PC-9 (cell line): ENCODE data around the gene E2F1.

Experiments
- EZH2 ChIP-seq: fragments of 200-600 bp; sonication (generic); IDR thresholded peaks from 2 replicates; pipeline ENCODE4 v1.8.0; 2017; ENCODE audit warnings: antibody characterized with exemption, low read depth
- TF ChIP-seq, protein P1 (sequence below): fragments of 200-600 bp; sonication (generic); conservative IDR thresholded peaks from 2 replicates; pipeline ENCODE4 v1.6.1; 2017; ENCODE audit warnings: mixed run types, antibody characterized with exemption, mild to moderate bottlenecking, moderate library complexity

DNA sequence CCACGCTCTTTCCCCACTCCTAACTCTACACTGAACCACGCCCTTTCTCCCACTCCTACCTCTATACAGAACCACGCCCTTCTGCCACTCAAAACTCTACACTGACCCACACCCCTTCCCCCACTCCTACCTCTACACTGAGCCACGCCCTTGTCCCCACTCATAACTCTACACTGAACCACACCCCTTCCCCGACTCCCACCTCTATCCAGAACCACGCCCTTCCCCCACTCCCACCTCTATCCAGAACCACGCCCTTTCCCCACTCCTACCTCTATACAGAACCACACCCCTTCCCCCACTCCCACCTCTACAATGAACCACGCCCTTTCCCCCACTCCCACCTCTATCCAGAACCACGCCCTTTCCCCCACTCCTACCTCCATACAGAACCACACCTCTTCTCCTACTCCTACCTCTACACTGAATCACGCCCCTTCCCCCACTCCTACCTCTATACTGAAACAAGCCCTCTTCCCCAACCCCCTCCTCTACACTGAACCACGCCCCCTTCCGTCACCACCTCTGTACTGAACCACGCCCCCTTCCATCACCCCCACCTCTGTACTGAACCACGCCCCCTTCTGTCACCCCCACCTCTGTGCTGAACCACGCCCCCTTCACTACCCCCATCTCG is 23.8 kb upstream of the E2F1 start:
- TF ChIP-seq, protein P1, sequence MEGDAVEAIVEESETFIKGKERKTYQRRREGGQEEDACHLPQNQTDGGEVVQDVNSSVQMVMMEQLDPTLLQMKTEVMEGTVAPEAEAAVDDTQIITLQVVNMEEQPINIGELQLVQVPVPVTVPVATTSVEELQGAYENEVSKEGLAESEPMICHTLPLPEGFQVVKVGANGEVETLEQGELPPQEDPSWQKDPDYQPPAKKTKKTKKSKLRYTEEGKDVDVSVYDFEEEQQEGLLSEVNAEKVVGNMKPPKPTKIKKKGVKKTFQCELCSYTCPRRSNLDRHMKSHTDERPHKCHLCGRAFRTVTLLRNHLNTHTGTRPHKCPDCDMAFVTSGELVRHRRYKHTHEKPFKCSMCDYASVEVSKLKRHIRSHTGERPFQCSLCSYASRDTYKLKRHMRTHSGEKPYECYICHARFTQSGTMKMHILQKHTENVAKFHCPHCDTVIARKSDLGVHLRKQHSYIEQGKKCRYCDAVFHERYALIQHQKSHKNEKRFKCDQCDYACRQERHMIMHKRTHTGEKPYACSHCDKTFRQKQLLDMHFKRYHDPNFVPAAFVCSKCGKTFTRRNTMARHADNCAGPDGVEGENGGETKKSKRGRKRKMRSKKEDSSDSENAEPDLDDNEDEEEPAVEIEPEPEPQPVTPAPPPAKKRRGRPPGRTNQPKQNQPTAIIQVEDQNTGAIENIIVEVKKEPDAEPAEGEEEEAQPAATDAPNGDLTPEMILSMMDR = no peak
- no peak for TF ChIP-seq EZH2
